Mesenchymal stem cell (in vitro differentiated cells and primary cell): ENCODE data around the gene FKBP14.

Source experiments
- DNase-seq: peaks from one replicate; pipeline ENCODE4 v3.0.0-alpha.2; 2013
- H2AFZ ChIP-seq: one replicate; pipeline ENCODE4 v1.6.1; 2013; ENCODE audit warnings: low read depth, mild to moderate bottlenecking, control low read depth, inconsistent platforms, low read length, moderate library complexity
- H2AK5ac ChIP-seq: 2 replicates; pipeline ENCODE4 v1.6.1; 2013; ENCODE audit warnings: low read length, moderate library complexity, mild to moderate bottlenecking, inconsistent platforms; ENCODE audit not compliant: severe bottlenecking
- H2BK120ac ChIP-seq: one replicate; pipeline ENCODE4 v1.6.1; 2013; ENCODE audit warnings: low read depth, mild to moderate bottlenecking, inconsistent platforms, low read length, moderate library complexity
- H2BK12ac ChIP-seq, 2 experiments: one replicate each; pipeline ENCODE4 v1.6.1; 2013; ENCODE audit warnings: inconsistent platforms in 2 of 2, low read length in 2 of 2, mild to moderate bottlenecking in 2 of 2, moderate library complexity in 2 of 2, control low read depth in 1 of 2
- H2BK15ac ChIP-seq: one replicate; pipeline ENCODE4 v1.6.1; 2013; ENCODE audit warnings: mild to moderate bottlenecking, low read depth, inconsistent platforms; ENCODE audit not compliant: poor library complexity, severe bottlenecking
- H2BK5ac ChIP-seq: 2 replicates; pipeline ENCODE4 v1.6.1; 2013; ENCODE audit warnings: low read depth, mild to moderate bottlenecking, low read length, control low read depth, inconsistent platforms; ENCODE audit not compliant: poor library complexity, severe bottlenecking
- H3K14ac ChIP-seq, 2 experiments: one replicate each; pipeline ENCODE4 v1.6.1; 2013; ENCODE audit warnings: inconsistent platforms in 2 of 2, low read length in 2 of 2, control low read depth in 1 of 2, mild to moderate bottlenecking in 1 of 2, moderate library complexity in 1 of 2
- H3K18ac ChIP-seq, 2 experiments: one replicate each; pipeline ENCODE4 v1.6.1; 2013; ENCODE audit warnings: inconsistent platforms in 2 of 2, low read length in 2 of 2, control low read depth in 1 of 2, low read depth in 1 of 2, mild to moderate bottlenecking in 1 of 2
- H3K23ac ChIP-seq, 2 experiments: one replicate each; pipeline ENCODE4 v1.6.1; 2013; ENCODE audit warnings: inconsistent platforms in 2 of 2, low read length in 2 of 2, mild to moderate bottlenecking in 2 of 2, moderate library complexity in 2 of 2, control low read depth in 1 of 2
- H3K27ac ChIP-seq: 2 replicates; pipeline ENCODE4 v1.5.1; 2013; ENCODE audit warnings: mild to moderate bottlenecking, moderate library complexity, low read length, control low read depth, inconsistent platforms; ENCODE audit not compliant: poor library complexity, severe bottlenecking
- H3K27me3 ChIP-seq, 2 experiments: 2 replicates each; pipeline versions ENCODE4 v1.6.1 to v1.7.0; 2013; ENCODE audit warnings: low read length in 2 of 2, mild to moderate bottlenecking in 2 of 2, moderate library complexity in 2 of 2, control low read depth in 1 of 2, inconsistent platforms in 1 of 2; ENCODE audit not compliant: control insufficient read depth in 1 of 2, insufficient read depth in 1 of 2
- H3K36me3 ChIP-seq, 2 experiments: 2 replicates each; pipeline versions ENCODE4 v1.6.1 to v1.7.0; 2013; ENCODE audit warnings: low read length in 2 of 2, control low read depth in 1 of 2, inconsistent platforms in 1 of 2, low read depth in 1 of 2, mild to moderate bottlenecking in 1 of 2; ENCODE audit not compliant: insufficient read depth in 2 of 2, control insufficient read depth in 1 of 2
- H3K4ac ChIP-seq, 2 experiments: one replicate each; pipeline ENCODE4 v1.6.1; 2013; ENCODE audit warnings: inconsistent platforms in 2 of 2, low read length in 2 of 2, mild to moderate bottlenecking in 2 of 2, moderate library complexity in 2 of 2, control low read depth in 1 of 2, low read depth in 1 of 2
- H3K4me1 ChIP-seq: 2 replicates; pipeline ENCODE4 v1.6.1; 2013; ENCODE audit warnings: low read depth, low read length, control low read depth; ENCODE audit not compliant: control insufficient read depth, insufficient read depth
- H3K4me2 ChIP-seq: 2 replicates; pipeline ENCODE4 v1.6.1; 2013; ENCODE audit warnings: low read length, mild to moderate bottlenecking, inconsistent platforms; ENCODE audit not compliant: poor library complexity, severe bottlenecking
- H3K4me3 ChIP-seq, 2 experiments: 2 replicates each; pipeline versions ENCODE4 v1.5.1 to v1.7.0; 2013; ENCODE audit warnings: low read length in 2 of 2, mild to moderate bottlenecking in 2 of 2, control low read depth in 1 of 2, low read depth in 1 of 2; ENCODE audit not compliant: insufficient read depth in 1 of 2
- H3K79me1 ChIP-seq: replicated peaks from 2 replicates; pipeline ENCODE4 v1.6.1; 2013; ENCODE audit warnings: mild to moderate bottlenecking, control low read depth, low read length, inconsistent platforms; ENCODE audit not compliant: poor library complexity, severe bottlenecking
- H3K9ac ChIP-seq: 2 replicates; pipeline ENCODE4 v1.7.0; 2013; ENCODE audit warnings: mild to moderate bottlenecking, low read length, moderate library complexity
- H3K9me3 ChIP-seq: 2 replicates; pipeline ENCODE4 v1.7.0; 2013; ENCODE audit warnings: mild to moderate bottlenecking, low read length; ENCODE audit not compliant: control insufficient read depth
- H4K8ac ChIP-seq: one replicate; pipeline ENCODE4 v1.6.1; 2013; ENCODE audit warnings: inconsistent platforms, mild to moderate bottlenecking, low read length, moderate library complexity
- H4K91ac ChIP-seq: one replicate; pipeline ENCODE4 v1.6.1; 2013; ENCODE audit warnings: mild to moderate bottlenecking, low read length, inconsistent platforms
- WGBS: methylation state at CpG from one replicate; pipeline ENCODE4 v1.1.7; 2013; ENCODE audit warnings: mixed read lengths; 5-methylcytosine and 5-hydroxymethylcytosine counted together

The FKBP14 gene

DNA sequence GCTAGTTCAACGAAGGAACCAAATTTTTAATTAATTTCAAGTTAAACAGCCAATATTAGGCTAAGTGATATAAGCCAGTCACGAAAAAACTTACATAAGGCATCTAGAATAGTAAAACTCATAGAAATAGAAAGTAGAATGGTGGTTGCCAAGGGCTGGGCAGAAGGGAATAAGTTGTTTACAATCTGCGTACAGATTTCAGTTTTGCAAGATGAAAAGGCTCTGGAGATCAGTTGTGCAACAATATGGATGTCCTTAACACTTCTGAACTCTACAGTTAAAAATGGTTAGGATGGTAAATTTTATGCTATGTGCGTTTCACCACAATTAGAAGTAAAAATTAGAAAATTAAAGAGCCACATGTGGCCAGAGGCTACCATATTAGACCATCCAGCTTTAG lies 50.2 kb downstream of the FKBP14 start:
- DNase-seq, result peak; percentile 74
- Histone ChIP-seq H3K9me3 (no peaks in the 10 kb centered on the region), H3K27me3 (no peaks in the 10 kb centered on the region), H3K4ac (no peak overlapping the region), H3K23ac (no peak overlapping the region), H2BK12ac (no peak overlapping the region), H3K4me2 (no peak overlapping the region), H2BK5ac (no peak overlapping the region), H3K4me1 (no peaks in the 10 kb centered on the region), H2AK5ac (no peak overlapping the region), H3K14ac (no peak overlapping the region), H3K27ac (no peak overlapping the region), H4K8ac (no peak overlapping the region), H2BK120ac (no peak overlapping the region), H3K79me1 (peaks cover 7% of the 10 kb centered on the region), H3K4me3 (peak overlapping the region in 1 of 2 experiments; percentile 60), H3K9ac (peak overlapping the region; percentile 66), H3K36me3 (peaks cover 3 to 17% of the 10 kb centered on the region in 2 experiments), H3K18ac (no peak overlapping the region), H4K91ac (no peak overlapping the region), H2BK15ac (no peak overlapping the region), H2AFZ (no peak overlapping the region)
- WGBS, result 83% methylated on average over 2 of the region's 4 CpGs

- no peak overlapping the region for H3K18ac ChIP-seq
- H2BK5ac ChIP-seq, result no peak overlapping the region
- H3K36me3 ChIP-seq, result peaks cover 3 to 17% of the 10 kb centered on the region in 2 experiments
- H3K4ac ChIP-seq, result no peak overlapping the region
- no peak overlapping the region for H3K23ac ChIP-seq
- H4K8ac ChIP-seq, result no peak overlapping the region
- peaks cover 7% of the 10 kb centered on the region for H3K79me1 ChIP-seq
- H3K14ac ChIP-seq, result no peak overlapping the region
- no peak overlapping the region for H2BK15ac ChIP-seq
- H3K9ac ChIP-seq, result peak overlapping the region; percentile 66
- no peaks in the 10 kb centered on the region for H3K9me3 ChIP-seq
- no peak overlapping the region for H2AFZ ChIP-seq
- no peak overlapping the region for H2BK120ac ChIP-seq
- H2AK5ac ChIP-seq, result no peak overlapping the region
- no peak overlapping the region for H2BK12ac ChIP-seq
- H3K4me2 ChIP-seq, result no peak overlapping the region
- H3K4me1 ChIP-seq, result no peaks in the 10 kb centered on the region
- H4K91ac ChIP-seq, result no peak overlapping the region
- H3K4me3 ChIP-seq, result peak overlapping the region in 1 of 2 experiments; percentile 60
- no peaks in the 10 kb centered on the region for H3K27me3 ChIP-seq
- WGBS, result no CpG with 5 or more reads among the region's 1 CpG
- DNase-seq, result no peak
- no peak overlapping the region for H3K27ac ChIP-seq
These were observed 50.9 kb downstream of the FKBP14 start for GRCh38 chr7:29975561-29975960.

DNA sequence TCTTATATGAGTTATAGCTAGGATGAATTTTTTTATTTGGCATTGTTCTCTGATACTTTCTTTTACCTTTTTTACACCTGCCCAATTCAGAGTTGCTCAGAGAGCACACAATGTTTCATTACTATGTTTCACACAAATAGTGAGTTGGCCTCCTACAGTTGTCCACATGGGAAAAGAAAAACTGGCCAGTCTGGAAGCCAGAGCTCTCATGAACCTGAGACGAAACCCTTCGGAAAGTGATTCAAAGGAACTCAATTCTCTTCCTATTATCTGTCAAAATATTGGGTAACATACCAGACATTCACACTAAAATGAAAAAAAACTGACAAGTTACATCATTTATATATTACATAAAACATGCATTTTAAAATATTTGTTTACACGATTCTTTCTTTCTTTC lies 52.2 kb downstream of the FKBP14 start:
- Histone ChIP-seq H3K4me3 (no peak overlapping the region), H3K4me2 (no peak overlapping the region), H3K4ac (no peak overlapping the region), H3K27me3 (no peaks in the 10 kb centered on the region), H3K36me3 (peaks cover 3 to 15% of the 10 kb centered on the region in 2 experiments), H3K9me3 (no peaks in the 10 kb centered on the region), H3K14ac (no peak overlapping the region), H3K23ac (no peak overlapping the region), H4K8ac (no peak overlapping the region), H2BK12ac (no peak overlapping the region), H2AFZ (no peak overlapping the region), H3K79me1 (peaks cover 7% of the 10 kb centered on the region), H4K91ac (no peak overlapping the region), H3K4me1 (peaks cover 4% of the 10 kb centered on the region), H2BK15ac (no peak overlapping the region), H2AK5ac (no peak overlapping the region), H2BK5ac (no peak overlapping the region), H2BK120ac (no peak overlapping the region), H3K18ac (no peak overlapping the region), H3K27ac (no peak overlapping the region), H3K9ac (no peak overlapping the region)
- no peak for DNase-seq
- WGBS, result 93% methylated on average over 2 of the region's 3 CpGs

DNA sequence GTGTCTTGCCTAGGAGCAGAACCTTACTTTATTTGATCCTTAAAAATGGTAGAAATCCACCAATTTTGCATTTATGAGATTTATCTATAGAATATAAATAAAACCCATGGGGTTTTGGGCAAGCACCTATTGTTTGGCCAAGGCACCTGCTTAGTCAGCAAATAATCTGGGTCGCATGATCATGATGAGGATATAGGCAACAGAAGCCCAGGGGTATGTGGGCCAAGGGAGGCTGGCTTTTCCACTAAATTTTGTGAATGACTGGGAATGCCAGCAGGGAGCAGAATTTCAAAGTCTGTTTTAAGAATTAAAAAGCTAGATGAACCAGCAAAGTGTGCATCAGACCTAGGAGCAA lies 54.2 kb downstream of the FKBP14 start:
- H4K8ac ChIP-seq, result no peak overlapping the region
- no peak overlapping the region for H2BK15ac ChIP-seq
- H2AK5ac ChIP-seq, result no peak overlapping the region
- H3K14ac ChIP-seq, result no peak overlapping the region
- no peak overlapping the region for H2BK5ac ChIP-seq
- no peak overlapping the region for H3K4me3 ChIP-seq
- H3K9ac ChIP-seq, result no peak overlapping the region
- peaks cover 5% of the 10 kb centered on the region for H3K79me1 ChIP-seq
- H3K36me3 ChIP-seq, result peaks cover 0 to 14% of the 10 kb centered on the region in 2 experiments
- no peak overlapping the region for H3K4me2 ChIP-seq
- no peaks in the 10 kb centered on the region for H3K9me3 ChIP-seq
- no peak overlapping the region for H2BK120ac ChIP-seq
- H3K18ac ChIP-seq, result no peak overlapping the region
- H3K27me3 ChIP-seq, result no peaks in the 10 kb centered on the region
- no peak overlapping the region for H4K91ac ChIP-seq
- no peak overlapping the region for H3K23ac ChIP-seq
- 98% methylated on average over 1 of the region's 1 CpG for WGBS
- H3K4ac ChIP-seq, result no peak overlapping the region
- no peak overlapping the region for H2AFZ ChIP-seq
- no peak overlapping the region for H3K27ac ChIP-seq
- DNase-seq, result no peak
- H2BK12ac ChIP-seq, result no peak overlapping the region
- H3K4me1 ChIP-seq, result peaks cover 4% of the 10 kb centered on the region
